ENCODE measurements around the gene DNM1. TPM values are rescaled to one million over a fixed set of nuclear protein-coding genes. Genes with fewer than 3 reads are reported as not detected.
A peak's percentile ranks its signal among the peaks of the same experiment; 100 is the strongest.

The DNM1 gene
- 0.95 and 1.5 TPM in 2 replicates for total RNA-seq

GRCh38 chr9:128203024-128203706 is at the start of gene DNM1:
DNM1 (plus strand) TSS chr9:128203379; CDS start chr9:128203471, 92 bp downstream.
- H3K9me3 Mint-ChIP-seq = no peaks in the 10 kb centered on the region
- H3K27ac Mint-ChIP-seq = peak within 1 kb of the TSS; percentile 64
- H3K36me3 Mint-ChIP-seq (ENCODE audit: low read depth) = no peaks in the 10 kb centered on the region
- peak; percentile 95 for DNase-seq
- H3K27me3 Mint-ChIP-seq = peaks cover 32% of the 10 kb centered on the region
- intact Hi-C loops (cut with micrococcal nuclease) = loop anchor here (1.0 to 5.0 kb wide), 4 partner anchors 12 to 139 kb away; partner anchors contain the start of genes CIZ1, PTGES2 and SLC27A4
- H3K4me3 Mint-ChIP-seq = peak within 1 kb of the TSS; percentile 72
- peaks cover 16% of the 10 kb centered on the region for H3K4me1 Mint-ChIP-seq

GRCh38 chr9:128153947-128154695 is 49.1 kb upstream of the DNM1 start:
- H3K4me1 Mint-ChIP-seq = peaks cover 3% of the 10 kb centered on the region
- H3K4me3 Mint-ChIP-seq = no peak overlapping the region
- H3K27ac Mint-ChIP-seq = no peak overlapping the region
- H3K9me3 Mint-ChIP-seq = no peaks in the 10 kb centered on the region
- intact Hi-C loops (cut with micrococcal nuclease) = no loop called here
- no peaks in the 10 kb centered on the region for H3K36me3 Mint-ChIP-seq (ENCODE audit: low read depth)
- DNase-seq = no peak
- H3K27me3 Mint-ChIP-seq = no peaks in the 10 kb centered on the region

- Mint-ChIP-seq H3K4me1 (peaks cover 7% of the 10 kb centered on the region), H3K27ac (no peak overlapping the region), H3K4me3 (no peak overlapping the region), H3K27me3 (no peaks in the 10 kb centered on the region), H3K9me3 (no peaks in the 10 kb centered on the region), H3K36me3 (ENCODE audit: low read depth) (no peaks in the 10 kb centered on the region)
- intact Hi-C loops (cut with micrococcal nuclease) = no loop called here
- DNase-seq = no peak
Measured at GRCh38 chr9:128155736-128156500, 47.3 kb upstream of the DNM1 start.

- intact Hi-C loops (cut with micrococcal nuclease) = no loop called here
- Mint-ChIP-seq H3K4me3 (peak overlapping the region; percentile 83), H3K36me3 (ENCODE audit: low read depth) (peaks cover 16% of the 10 kb centered on the region), H3K9me3 (no peaks in the 10 kb centered on the region), H3K4me1 (peaks cover 23% of the 10 kb centered on the region), H3K27me3 (no peaks in the 10 kb centered on the region), H3K27ac (peak overlapping the region; percentile 91)
- DNase-seq = peak; percentile 91
Measured at GRCh38 chr9:128159522-128159783, 43.7 kb upstream of the DNM1 start.

- peak within 1 kb of the TSS; percentile 83 for H3K4me3 Mint-ChIP-seq
- intact Hi-C loops (cut with micrococcal nuclease) = loop anchor here (1.0 to 2.0 kb wide), 3 partner anchors 32 to 211 kb away; partner anchors contain the start of genes COQ4, TRUB2 and URM1
- peak within 1 kb of the TSS; percentile 91 for H3K27ac Mint-ChIP-seq
Measured at GRCh38 chr9:128159784-128160602, 43.2 kb upstream of the DNM1 start, which contains the start of gene BBLN. BBLN (plus strand) TSS chr9:128160265; CDS start chr9:128160408, 143 bp downstream.

GRCh38 chr9:128160603-128160987 is 42.6 kb upstream of the DNM1 start:
- H3K4me3 Mint-ChIP-seq = peak overlapping the region; percentile 83
- intact Hi-C loops (cut with micrococcal nuclease) = loop anchor here (1.0 to 2.0 kb wide), 3 partner anchors 32 to 211 kb away; partner anchors contain the start of genes COQ4, TRUB2 and URM1
- H3K9me3 Mint-ChIP-seq = no peaks in the 10 kb centered on the region
- DNase-seq = peak; percentile 81
- no peaks in the 10 kb centered on the region for H3K27me3 Mint-ChIP-seq
- H3K4me1 Mint-ChIP-seq = peaks cover 23% of the 10 kb centered on the region
- H3K36me3 Mint-ChIP-seq (ENCODE audit: low read depth) = peaks cover 18% of the 10 kb centered on the region
- peak overlapping the region; percentile 91 for H3K27ac Mint-ChIP-seq

More at GRCh38 chr9:128159784-128160602, 43.2 kb upstream of the DNM1 start, which contains the start of gene BBLN:
- no peaks in the 10 kb centered on the region for H3K9me3 Mint-ChIP-seq
- H3K36me3 Mint-ChIP-seq (ENCODE audit: low read depth) = peaks cover 17% of the 10 kb centered on the region
- peaks cover 23% of the 10 kb centered on the region for H3K4me1 Mint-ChIP-seq
- DNase-seq = peak; percentile 98
- H3K27me3 Mint-ChIP-seq = no peaks in the 10 kb centered on the region

GRCh38 chr9:128161215-128161902 is 41.8 kb upstream of the DNM1 start:
- no peaks in the 10 kb centered on the region for H3K9me3 Mint-ChIP-seq
- DNase-seq = no peak
- H3K4me3 Mint-ChIP-seq = peak overlapping the region; percentile 83
- peaks cover 24% of the 10 kb centered on the region for H3K36me3 Mint-ChIP-seq (ENCODE audit: low read depth)
- peaks cover 23% of the 10 kb centered on the region for H3K4me1 Mint-ChIP-seq
- no peaks in the 10 kb centered on the region for H3K27me3 Mint-ChIP-seq
- H3K27ac Mint-ChIP-seq = peak overlapping the region; percentile 91
- intact Hi-C loops (cut with micrococcal nuclease) = loop anchor here (2.0 kb wide), 1 partner anchor 161 kb away; the partner anchor contains the start of genes COQ4 and TRUB2

- Mint-ChIP-seq H3K9me3 (no peaks in the 10 kb centered on the region), H3K27ac (no peak overlapping the region), H3K4me1 (peaks cover 23% of the 10 kb centered on the region), H3K36me3 (ENCODE audit: low read depth) (peaks cover 31% of the 10 kb centered on the region), H3K4me3 (peak overlapping the region; percentile 83), H3K27me3 (no peaks in the 10 kb centered on the region)
- intact Hi-C loops (cut with micrococcal nuclease) = no loop called here
- no peak for DNase-seq
Measured at GRCh38 chr9:128162215-128163026, 40.8 kb upstream of the DNM1 start.

GRCh38 chr9:128163027-128163515 is 40.1 kb upstream of the DNM1 start:
- Mint-ChIP-seq H3K4me3 (no peak overlapping the region), H3K4me1 (peaks cover 23% of the 10 kb centered on the region), H3K36me3 (ENCODE audit: low read depth) (peaks cover 31% of the 10 kb centered on the region), H3K9me3 (no peaks in the 10 kb centered on the region), H3K27me3 (no peaks in the 10 kb centered on the region), H3K27ac (no peak overlapping the region)
- DNase-seq = no peak
- intact Hi-C loops (cut with micrococcal nuclease) = no loop called here

GRCh38 chr9:128163523-128164306 is 39.5 kb upstream of the DNM1 start:
- Mint-ChIP-seq H3K27ac (no peak overlapping the region), H3K9me3 (no peaks in the 10 kb centered on the region)

GRCh38 chr9:128164307-128164885 is 38.8 kb upstream of the DNM1 start:
- intact Hi-C loops (cut with micrococcal nuclease) = no loop called here

More at GRCh38 chr9:128163523-128164306, 39.5 kb upstream of the DNM1 start:
- peaks cover 25% of the 10 kb centered on the region for H3K4me1 Mint-ChIP-seq
- no peak overlapping the region for H3K4me3 Mint-ChIP-seq
- DNase-seq = no peak
- peaks cover 34% of the 10 kb centered on the region for H3K36me3 Mint-ChIP-seq (ENCODE audit: low read depth)
- intact Hi-C loops (cut with micrococcal nuclease) = no loop called here
- H3K27me3 Mint-ChIP-seq = no peaks in the 10 kb centered on the region

More at GRCh38 chr9:128164307-128164885, 38.8 kb upstream of the DNM1 start:
- Mint-ChIP-seq H3K9me3 (no peaks in the 10 kb centered on the region), H3K4me1 (peaks cover 23% of the 10 kb centered on the region), H3K4me3 (no peak overlapping the region), H3K36me3 (ENCODE audit: low read depth) (peaks cover 39% of the 10 kb centered on the region), H3K27me3 (no peaks in the 10 kb centered on the region), H3K27ac (no peak overlapping the region)
- no peak for DNase-seq

All from activated CD4-positive, alpha-beta T cell treated with anti-CD3 and anti-CD28 coated beads, Interleukin-2, amount 10 ng/mL, durations not matched to agents 24 days and 14 days (primary cell).